ENCODE data around the gene NOPCHAP1.
"Not testable (repeated sequence)": the region's sequence is repeated elsewhere in the genome, so short reads cannot be mapped to it uniquely, and the experiment has no call there.

The NOPCHAP1 gene

DNA sequence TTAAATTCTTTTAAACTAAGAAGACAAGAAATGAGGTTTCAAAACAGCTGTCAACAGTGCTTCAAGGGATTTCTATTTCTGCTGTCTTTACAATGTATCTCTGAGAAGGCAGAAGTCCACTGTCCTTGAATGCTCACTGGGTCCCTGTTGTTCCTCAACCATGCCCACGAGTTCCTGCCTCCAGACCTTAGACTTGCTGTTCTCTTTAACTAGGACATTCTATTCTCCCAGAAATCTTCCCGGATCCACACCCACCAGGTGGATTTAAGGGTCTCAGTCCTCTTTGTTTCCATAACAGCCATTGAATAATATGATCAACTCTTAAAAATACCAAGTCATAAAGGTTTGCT is 21.3 kb upstream of the NOPCHAP1 start:
- DNase-seq (ENCODE audit: low spot score): no peak

DNA sequence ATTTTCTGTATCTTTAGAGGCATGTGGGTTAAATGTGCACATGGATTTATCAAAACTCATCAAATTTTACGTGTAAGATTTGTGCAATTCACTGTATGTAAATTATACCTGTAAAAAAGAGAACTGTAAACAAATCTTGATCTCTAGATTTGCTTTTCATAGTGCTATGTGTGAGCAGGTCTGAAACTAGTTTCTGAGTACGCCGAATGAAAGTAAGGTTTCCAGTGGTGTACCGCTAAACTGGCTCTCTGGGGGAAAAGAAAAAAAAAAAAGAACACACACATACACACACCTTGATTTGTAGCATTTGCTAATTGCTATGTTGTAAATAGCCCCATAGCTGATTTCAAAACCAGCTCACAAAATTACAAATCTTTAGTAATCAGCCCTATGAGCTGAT is 19.4 kb upstream of the NOPCHAP1 start:
- DNase-seq (ENCODE audit: low spot score): no peak

DNA sequence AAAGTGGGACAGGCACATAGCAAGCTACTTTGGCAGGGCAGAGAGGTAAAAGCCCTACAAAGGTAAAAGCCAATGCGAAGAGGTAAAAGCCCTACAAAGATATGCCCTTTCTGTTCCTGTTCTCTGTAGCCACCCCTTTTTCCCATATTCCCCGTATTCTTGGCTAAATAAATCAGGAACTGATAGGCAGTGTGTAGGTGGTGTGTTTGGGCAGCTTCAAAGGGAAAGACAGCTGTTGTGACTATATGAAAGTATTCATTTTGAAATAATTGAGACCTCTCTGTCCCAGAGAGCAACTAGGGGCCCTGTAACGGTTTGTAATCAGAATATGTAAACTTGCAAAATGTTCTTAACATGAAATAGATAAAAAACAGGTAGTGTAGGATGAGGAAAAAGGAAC is 16.8 kb upstream of the NOPCHAP1 start:
- DNase-seq (ENCODE audit: low spot score): no peak

DNA sequence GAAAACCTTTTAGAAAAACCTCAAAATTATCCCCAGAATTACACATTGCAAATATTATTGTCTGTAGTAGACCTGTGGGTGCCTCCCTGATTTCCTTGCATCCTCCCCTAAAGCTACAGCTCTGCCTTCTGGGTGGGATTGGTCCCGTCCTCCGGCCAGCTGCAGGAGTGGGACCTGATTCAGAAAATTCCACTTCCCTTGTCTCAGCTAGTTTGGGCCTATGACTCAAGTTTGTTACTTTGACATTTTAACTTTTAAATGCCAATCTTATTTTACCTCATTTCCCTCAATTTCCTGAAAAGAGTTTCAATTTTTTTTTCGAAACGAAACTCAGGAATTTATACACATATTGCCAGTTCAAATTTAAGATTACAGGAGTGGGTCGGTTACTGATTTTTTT is 14.8 kb upstream of the NOPCHAP1 start:
- DNase-seq (ENCODE audit: low spot score): peak; percentile 21

DNA sequence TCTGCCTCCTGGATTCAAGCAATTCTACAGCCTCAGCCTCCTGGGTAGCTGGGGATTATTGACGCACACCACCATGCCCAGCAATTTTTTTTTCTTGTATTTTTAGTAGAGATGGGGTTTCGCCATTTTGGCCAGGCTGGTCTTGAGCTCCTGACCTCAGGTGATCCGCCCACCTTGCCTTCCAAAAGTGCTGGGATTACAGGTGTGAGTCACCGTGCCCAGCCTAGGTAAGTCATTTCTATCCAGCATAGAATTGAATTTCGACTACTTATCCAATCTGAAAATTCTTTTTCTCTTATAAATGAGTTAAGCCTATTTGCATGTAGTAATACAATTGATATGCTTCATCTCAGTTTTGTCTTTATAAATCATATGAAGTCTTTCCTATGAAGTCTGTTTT is 12.9 kb upstream of the NOPCHAP1 start:
- no peak for DNase-seq (ENCODE audit: low spot score)

DNA sequence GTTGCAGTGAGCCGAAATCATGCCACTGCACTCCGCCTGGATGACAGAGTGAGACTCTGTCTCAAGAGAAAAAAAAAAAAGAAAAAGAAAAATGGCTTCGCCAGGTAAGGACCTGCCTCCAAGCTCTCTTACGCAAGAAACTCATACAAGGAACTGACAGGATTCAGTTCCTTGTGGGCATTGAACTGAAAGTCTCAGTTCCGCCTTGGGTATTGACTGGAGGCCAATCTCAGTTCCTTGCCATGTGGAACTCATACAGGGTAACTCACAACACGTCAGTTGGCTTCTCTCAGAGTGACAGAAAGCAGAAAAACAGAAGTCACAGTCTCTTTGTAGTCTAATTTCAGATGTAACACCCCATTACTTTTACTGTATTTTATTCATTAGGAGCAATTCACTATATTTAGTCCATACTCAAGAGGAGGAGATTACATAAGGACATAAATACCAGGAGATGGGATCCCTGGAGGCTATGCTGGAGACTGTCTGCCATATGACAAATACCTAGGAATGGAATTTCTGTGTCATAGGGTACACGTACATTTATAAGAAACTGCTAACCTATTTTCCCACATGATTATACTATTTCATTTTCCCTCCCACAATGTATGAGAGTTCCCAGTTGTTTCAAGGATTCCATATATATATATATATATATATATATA is 11.4 kb upstream of the NOPCHAP1 start:
- DNase-seq (ENCODE audit: low spot score): peak; percentile 29

DNA sequence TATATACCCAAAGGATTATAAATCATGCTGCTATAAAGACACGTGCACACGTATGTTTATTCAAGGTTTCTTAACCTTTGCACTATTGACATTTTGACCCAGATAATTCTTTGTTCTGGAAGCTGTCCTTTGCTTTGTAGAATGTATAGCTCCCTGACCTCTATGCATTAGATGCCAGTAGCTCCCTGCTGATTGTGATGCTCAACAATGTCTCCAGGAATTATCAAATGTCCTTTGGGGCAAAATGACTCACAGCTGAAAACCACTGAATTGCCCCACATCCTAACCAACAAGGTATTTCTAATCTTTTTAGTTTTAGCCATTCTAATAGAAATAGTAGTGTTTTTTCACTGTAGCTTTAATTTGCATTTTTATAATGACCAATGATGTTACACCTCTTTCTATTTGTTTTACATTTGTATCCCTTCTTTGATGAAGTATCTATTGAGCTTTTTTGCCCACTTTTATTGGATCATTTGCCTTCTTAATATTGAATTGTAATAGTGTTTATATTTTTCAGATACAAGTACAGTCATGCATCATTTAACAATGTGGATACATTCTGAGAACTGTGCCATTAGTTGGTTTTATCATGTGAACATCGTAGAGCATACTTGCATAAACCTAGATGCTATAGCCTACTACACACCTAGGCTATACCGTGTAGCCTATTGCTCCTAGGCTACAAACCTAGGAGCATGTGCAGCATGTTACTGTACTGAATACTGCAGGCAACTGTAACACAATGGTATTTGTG is 10.4 kb upstream of the NOPCHAP1 start:
- DNase-seq (ENCODE audit: low spot score): peak; percentile 31

DNA sequence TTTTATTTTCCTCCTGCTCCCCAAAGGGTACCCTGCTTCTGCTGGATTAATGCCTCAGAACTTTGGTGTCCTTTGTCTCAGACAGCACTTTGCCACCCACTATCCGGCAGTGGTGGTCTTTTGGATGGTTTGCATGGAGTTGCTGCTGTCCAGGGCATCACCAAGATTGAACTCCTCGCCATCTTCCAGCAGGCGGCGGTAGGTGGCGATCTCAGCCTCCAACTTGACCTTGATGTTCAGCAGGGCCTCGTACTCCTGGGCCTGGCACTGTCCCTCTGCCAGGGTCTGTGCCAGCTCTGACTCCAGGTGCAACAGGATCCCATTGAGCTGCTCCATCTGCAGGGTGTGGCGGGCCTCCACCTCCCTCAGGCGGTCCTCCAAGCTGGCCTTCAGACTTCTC is 9.4 kb upstream of the NOPCHAP1 start:
- DNase-seq (ENCODE audit: low spot score): no peak

DNA sequence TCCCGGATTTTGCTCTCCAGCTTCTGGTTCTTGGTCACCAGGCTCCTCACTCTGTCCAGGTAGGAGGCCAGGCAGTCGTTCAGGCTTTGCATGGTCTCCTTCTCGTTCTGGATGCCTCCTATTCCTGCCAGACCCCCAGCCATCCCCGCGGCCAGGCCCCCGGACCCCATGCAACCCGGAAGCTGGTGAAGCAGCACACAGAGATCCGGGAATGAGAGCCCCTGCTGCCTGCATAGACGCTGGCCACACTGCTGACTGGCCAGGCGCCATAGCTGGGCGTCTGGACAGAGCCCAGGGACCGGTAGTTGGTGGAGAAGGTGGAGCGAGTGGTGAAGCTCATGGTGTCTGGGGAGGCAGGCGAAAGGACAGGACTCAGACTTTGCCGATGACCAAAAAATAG is 8.4 kb upstream of the NOPCHAP1 start:
- DNase-seq (ENCODE audit: low spot score): not testable (repeated sequence)

DNA sequence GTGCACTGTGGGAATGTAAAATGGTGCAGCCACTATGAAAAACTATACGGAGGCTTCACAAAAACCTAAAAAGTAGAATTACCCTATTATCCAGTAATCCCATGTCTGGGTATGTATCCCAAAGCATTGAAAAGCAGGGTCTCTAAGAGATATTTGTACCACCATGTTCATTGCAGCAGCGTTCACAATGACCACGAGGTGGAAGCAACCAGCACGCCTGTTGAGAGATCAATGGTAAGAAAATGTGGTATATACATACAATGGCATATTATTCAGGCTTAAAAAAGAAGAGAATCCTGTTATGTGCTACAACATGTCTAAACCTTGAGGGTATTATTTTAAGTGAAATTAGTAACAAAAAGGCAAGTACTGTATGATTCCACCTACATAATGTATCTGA is 910 bp upstream of the NOPCHAP1 start:
- no peak for DNase-seq (ENCODE audit: low spot score)

DNA sequence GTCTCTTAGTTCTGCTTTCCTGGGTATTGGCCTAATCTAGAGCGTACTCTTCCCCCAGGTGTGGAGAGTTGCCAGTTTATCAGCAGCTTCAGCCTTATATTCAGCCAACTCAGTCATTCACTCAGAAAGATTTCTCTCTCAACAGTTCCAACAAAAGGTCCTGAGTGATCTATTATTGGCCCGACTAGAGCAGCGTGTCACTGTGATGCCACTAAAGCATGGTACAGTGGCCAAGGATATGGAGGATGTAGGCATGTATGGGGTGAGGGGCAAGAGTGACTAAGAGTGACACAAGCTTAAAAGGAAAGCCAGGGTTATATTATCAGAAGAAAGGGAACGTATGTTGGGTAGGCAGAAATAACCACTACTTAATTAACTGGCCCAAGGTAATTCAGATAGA is 4.8 kb downstream of the NOPCHAP1 start:
- no peak for DNase-seq (ENCODE audit: low spot score)

DNA sequence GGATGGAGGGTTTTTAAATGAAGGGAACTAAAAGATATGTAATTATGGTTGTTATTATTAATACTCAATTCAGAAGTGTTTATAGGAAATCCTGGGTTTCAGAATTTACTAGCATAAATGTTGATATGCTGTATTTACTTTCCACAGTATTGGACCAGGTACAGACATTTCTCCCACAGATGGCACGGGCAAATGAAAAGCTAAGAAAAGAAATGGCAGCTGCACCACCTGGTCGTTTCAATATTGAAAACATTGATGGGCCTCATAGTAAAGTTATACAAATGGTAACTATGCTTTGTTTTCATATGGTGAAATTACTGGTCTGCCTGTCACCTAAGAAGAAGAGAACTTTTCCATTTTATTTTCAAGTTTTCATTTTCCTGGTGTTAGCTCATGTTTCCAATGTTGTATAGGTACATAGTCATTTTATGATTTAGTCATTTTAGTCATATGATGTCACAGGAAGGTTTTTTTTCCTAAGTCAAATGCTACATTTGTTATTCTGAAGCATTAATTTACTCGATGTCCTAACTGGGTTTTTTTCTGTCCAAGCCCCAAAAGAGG is 5.5 kb downstream of the NOPCHAP1 start:
- no peak for DNase-seq (ENCODE audit: low spot score)

DNA sequence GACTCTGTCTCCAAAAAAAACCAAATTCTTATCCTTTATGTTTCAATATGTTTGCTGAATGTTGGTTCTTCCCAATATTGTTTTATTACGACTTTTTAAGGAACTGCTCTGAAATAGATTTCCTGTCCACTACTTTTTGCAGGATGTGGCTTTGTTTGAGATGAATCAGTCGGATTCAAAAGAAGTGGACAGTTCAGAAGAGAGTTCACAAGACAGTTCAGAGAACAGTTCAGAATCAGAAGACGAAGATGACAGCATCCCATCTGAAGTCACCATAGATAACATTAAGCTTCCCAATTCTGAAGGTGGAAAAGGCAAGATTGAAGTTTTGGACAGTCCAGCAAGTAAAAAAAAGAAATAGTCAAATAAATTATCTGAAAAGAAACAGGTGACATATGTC is 8.2 kb downstream of the NOPCHAP1 start:
- no peak for DNase-seq (ENCODE audit: low spot score)

DNA sequence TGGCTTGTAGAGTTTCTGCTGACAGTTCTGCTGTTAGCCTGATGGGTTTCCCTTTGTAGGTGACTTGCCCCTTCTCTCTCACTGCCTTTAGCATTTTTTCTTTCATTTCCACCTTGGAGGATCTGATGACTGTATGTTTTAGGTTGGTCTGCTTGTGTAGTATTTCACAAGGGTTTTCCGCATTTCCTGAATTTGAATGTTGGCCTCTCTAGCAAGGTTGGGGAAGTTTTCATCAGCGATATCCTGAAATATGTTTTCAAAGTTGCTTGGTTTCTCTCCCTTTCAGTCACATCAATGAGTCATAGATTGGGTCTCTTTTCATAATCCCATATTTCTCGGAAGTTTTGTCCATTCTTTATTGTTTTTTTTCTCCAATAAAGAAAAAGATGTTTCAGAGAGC is 11.4 kb downstream of the NOPCHAP1 start:
- DNase-seq (ENCODE audit: low spot score): no peak

DNA sequence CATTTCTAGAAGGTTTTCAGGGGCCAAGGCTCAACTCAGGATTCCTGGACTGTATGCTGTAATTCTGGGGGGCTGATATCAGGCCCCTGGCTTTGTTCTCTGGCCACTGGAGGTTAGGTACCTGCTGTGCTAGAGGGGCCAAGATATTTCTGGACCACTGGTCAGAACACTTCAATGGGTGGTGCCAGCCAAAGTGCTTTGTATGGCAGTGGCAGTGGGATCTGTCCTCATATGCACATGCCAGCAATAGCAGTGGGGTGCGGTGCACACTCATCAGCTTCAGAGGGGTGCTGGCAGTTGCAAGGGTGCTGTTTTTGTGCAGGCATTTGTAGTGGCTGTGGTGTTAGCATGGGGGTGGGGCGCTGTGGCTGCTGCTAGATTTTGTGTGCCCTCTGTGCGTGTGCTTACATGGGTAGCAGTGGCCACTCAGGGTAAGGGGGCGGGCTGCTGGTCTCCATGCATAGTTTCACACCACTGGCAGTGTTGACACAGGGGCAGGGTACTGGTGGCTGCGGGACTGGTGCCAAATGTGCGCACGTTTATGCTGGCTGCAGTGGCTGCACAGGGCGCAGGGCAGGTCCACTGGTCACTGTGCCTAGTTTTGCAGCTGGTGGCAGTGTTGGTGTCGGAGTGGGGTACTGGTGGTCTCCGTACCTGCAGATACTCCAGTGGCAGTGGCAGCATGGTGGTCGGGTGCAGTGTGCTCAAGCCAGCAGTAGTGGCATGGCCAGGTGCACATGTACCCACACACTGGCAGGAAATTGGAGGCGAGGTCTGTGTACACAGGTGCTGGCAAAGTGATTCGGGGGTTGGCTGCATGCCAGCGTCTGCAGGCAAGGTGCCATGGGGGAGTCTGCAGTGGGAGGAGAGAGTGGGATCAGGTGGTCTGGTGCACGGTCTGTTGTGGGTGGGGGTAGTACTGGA is 12.6 kb downstream of the NOPCHAP1 start:
- no peak for DNase-seq (ENCODE audit: low spot score)

DNA sequence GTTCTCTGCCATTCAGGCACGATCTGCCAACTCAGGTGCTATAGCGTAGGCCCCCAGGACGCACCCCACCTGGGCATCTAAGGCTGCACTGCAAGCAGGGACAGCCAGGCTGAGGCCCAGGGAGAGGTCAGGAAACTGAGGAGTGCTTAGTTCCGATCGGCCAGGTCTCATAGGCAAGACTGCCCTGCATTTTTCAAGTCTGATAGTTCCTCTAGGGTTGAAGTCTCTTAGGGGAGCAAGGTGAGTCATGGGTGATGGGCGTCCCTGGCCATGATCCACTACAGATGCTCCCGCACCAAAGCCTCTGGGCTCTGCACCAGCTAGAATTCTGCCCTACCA is 13.2 kb downstream of the NOPCHAP1 start:
- DNase-seq (ENCODE audit: low spot score): no peak

DNA sequence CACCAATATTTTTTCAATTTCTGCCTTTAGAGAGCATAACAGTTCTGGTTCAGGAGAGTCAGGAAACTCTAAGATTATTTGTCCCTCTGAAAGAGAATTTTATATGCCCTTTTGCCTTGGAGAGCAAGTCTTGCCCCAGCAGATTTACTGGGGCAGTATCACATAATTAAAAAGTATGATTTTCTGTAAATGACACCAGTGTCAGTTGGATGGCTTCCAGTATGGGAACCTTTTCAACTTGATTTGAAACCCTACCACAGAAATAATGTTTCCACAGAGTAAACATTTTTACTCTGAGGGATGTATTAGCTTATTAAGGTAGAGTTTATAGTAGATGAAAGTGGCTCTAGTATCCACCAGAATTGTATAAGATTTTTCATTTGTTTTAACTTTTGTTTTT is 15.4 kb downstream of the NOPCHAP1 start:
- no peak for DNase-seq (ENCODE audit: low spot score)

DNA sequence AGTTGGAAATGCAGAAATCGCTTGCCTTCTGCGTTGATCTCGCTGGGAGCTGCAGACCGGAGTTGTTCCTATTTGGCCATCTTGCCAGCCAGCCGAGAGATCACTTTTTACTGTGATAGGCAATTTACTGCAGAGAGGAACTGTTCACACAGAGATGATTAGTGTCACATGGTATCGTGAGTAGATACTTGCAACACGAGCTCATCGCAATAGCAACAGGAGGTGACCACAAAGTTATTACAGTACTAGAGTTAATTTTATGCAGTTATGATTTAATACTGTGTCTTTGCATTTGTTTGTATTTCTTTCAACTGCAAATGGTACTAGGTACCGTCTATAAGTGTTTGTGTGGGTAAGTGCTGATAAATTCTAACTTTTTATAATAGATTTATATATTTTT is 27.8 kb downstream of the NOPCHAP1 start:
- no peak for DNase-seq (ENCODE audit: low spot score)

DNA sequence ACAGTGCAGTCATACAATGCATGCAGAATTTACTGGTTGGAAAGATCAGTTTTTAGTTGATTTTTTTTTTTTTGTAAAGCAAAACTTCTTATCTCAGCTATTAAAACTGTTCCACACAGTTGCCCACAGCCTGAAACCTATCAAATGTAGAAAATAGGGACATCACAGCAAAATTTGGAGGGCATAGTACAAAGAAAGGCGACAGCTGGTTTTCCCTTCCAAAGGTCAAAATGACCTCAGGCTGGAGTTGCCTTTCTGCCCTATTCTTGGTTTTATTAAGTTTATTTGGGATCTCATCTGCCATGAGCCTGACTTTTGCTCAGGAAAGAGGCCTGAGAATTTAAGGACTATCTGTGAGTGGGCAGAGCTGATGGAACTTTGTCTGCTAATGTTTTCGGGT is 28.5 kb downstream of the NOPCHAP1 start:
- DNase-seq (ENCODE audit: low spot score): no peak

DNA sequence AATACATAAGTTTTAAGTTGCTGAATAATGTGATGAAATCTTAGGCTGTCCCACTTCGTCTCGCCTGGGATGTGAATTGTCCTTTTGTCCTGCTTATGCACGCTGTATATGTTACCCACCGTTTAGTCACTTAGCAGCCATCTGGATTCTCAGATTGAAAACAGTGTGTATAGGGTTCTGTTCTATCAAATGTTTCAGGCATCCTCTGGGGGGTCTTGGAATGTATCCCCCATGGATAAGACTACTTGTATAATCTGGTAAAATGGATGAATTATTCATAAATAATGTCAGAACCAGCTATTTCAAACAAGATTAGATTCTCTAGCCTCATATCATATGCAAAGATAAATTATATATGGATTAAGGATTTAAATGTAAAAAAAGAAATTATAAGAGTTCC is 29.4 kb downstream of the NOPCHAP1 start:
- no peak for DNase-seq (ENCODE audit: low spot score)

DNA sequence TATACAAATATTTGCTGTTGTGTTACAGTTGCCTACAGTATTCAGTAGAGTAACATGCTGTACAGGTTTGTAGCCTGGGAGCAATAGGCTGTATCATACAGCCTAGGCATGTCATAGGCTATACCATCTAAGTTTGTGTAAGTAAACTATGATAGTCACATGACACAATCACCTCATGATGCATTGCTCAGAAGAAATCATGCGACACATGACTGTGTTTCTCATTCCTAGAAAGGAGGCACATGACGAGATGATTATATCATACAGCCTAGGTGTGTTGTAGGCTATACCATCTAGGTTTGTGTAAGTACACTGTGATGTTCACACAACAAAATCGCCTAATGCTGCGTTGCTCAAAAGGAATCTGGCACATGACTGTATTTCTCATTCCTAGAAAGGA is 31.9 kb downstream of the NOPCHAP1 start:
- no peak for DNase-seq (ENCODE audit: low spot score)

DNA sequence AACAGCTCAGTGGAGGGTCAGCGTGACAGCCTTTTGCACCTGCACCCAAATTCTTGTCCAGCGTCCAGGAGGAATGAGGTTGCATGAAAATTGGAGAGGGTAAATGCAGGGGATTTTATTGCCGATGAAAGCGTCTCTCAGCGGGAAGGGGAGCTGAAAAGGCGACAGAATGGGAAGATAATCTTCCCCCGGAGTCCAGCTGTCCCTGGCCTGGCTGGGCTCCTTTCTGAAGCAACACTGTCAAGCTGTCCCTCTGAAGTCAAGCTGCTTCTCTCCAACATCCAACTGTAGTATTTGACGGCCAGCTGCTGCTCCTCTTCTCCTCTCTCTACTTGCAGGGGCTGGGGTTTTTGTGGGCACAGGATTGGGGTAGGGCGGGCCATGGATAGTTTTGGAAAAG is 32.7 kb downstream of the NOPCHAP1 start:
- no peak for DNase-seq (ENCODE audit: low spot score)
